ENCODE results near the gene KLK2. TPM values are rescaled to one million over a fixed set of nuclear protein-coding genes. Genes with fewer than 3 reads are reported as not detected.

The KLK2 gene
- total RNA-seq, 1 experiment from 2014 or later = not detected

DNA sequence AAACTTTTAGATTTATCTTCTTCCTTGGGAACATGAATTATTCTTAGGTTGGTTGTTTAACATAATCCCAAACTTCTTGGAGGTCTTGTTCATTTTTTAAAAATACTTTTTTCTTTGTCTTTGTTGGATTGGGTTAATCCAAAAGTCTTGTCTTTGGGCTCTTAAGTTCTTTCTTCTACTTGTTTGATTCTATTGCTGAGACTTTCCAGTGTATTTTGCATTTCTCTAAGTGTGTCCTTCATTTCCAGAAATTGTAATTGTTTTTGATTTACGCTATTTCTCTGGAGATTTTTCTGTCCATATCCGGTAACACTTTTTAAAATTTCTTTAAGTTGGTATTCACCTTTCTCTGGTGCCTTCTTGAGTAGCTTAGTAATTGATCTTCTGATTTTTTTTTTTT, 30.0 kb upstream of the KLK2 start:
- CTCF ChIA-PET = interaction anchor here (0.7 kb wide), 1 partner anchor 58 kb away, joined by 7 read pairs; no protein-coding TSS in a partner anchor
- TF ChIP-seq POLR2AphosphoS5 (IDR thresholded peaks at IDR 0.05; ENCODE audit: low read depth, low read length) = no peak
- TF ChIP-seq, protein P1, sequence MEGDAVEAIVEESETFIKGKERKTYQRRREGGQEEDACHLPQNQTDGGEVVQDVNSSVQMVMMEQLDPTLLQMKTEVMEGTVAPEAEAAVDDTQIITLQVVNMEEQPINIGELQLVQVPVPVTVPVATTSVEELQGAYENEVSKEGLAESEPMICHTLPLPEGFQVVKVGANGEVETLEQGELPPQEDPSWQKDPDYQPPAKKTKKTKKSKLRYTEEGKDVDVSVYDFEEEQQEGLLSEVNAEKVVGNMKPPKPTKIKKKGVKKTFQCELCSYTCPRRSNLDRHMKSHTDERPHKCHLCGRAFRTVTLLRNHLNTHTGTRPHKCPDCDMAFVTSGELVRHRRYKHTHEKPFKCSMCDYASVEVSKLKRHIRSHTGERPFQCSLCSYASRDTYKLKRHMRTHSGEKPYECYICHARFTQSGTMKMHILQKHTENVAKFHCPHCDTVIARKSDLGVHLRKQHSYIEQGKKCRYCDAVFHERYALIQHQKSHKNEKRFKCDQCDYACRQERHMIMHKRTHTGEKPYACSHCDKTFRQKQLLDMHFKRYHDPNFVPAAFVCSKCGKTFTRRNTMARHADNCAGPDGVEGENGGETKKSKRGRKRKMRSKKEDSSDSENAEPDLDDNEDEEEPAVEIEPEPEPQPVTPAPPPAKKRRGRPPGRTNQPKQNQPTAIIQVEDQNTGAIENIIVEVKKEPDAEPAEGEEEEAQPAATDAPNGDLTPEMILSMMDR (IDR thresholded peaks at IDR 0.05) = no peak
- TF ChIP-seq SIN3A (IDR thresholded peaks at IDR 0.05; ENCODE audit: borderline replicate concordance, insufficient read depth, low read depth, low read length) = no peak
- intact Hi-C loops (cut with micrococcal nuclease; ENCODE audit: unreplicated experiment) = no loop called here
- Histone ChIP-seq H3K27me3 (ENCODE audit: control insufficient read depth, insufficient read depth, low read length) (peaks cover 2% of the 10 kb centered on the region; the same call in 1 of the 2 replicates), H3K4me1 (ENCODE audit: control insufficient read depth, insufficient read depth, low read length) (no peaks in the 10 kb centered on the region), H3K27ac (ENCODE audit: low read length) (no peak overlapping the region), H3K4me3 (ENCODE audit: low read depth in 2 of 2, low read length in 2 of 2) (no peak overlapping the region), H3K36me3 (ENCODE audit: control insufficient read depth, insufficient read depth, low read length) (no peaks in the 10 kb centered on the region), H3K9me3 (ENCODE audit: control insufficient read depth, insufficient read depth, low read depth, low read length) (no peaks in the 10 kb centered on the region)
- BruUV-seq (replicated peaks) = no TSS peak
- in situ Hi-C loops (cut with HindIII; ENCODE audit: low pct_unique_long_range_greater_than_20kb, low sequenced_read_pairs) = no loop called here
- POLR2A ChIA-PET = no interaction called here
- DNase-seq (ENCODE audit: low read depth, low spot score) (no peak), ATAC-seq (no peak)

DNA sequence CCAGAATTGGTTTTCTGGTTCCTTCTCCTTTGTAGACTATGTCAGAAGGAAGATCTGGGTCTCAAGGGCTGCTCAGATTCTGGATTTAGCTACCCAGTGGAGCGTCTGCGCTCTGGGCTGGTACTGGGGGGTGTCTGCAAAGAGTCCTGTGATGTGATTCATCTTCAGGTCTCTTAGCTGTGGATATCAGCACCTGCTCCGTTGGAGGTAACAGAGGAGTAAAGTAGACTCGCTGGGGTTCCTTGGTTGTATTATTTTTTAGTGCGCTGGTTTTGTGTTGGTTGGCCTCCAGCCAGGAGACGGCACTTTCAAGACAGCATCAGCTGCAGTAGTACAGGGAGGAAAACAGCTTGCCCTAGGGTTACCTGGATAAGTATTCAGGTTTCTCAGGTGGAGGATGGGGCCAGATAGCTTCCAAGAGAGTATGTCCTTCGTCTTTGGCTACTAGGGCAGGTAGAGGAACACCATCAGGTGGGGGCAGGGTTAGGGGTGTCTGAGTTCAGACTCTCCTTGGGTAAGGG, 29.5 kb upstream of the KLK2 start:
- Histone ChIP-seq H3K36me3 (ENCODE audit: control insufficient read depth, insufficient read depth, low read length) (no peaks in the 10 kb centered on the region), H3K9me3 (ENCODE audit: control insufficient read depth, insufficient read depth, low read depth, low read length) (no peaks in the 10 kb centered on the region), H3K4me1 (ENCODE audit: control insufficient read depth, insufficient read depth, low read length) (no peaks in the 10 kb centered on the region), H3K27me3 (ENCODE audit: control insufficient read depth, insufficient read depth, low read length) (peaks cover 2% of the 10 kb centered on the region; the same call in 1 of the 2 replicates), H3K27ac (ENCODE audit: low read length) (no peak overlapping the region), H3K4me3 (ENCODE audit: low read depth in 2 of 2, low read length in 2 of 2) (no peak overlapping the region)
- ATAC-seq (no peak), DNase-seq (ENCODE audit: low read depth, low spot score) (no peak)
- ChIA-PET CTCF (interaction anchor here (0.7 kb wide), 1 partner anchor 57 kb away, joined by 7 read pairs; no protein-coding TSS in a partner anchor), POLR2A (no interaction called here)
- intact Hi-C loops (cut with micrococcal nuclease; ENCODE audit: unreplicated experiment) (no loop called here), in situ Hi-C loops (cut with HindIII; ENCODE audit: low pct_unique_long_range_greater_than_20kb, low sequenced_read_pairs) (no loop called here)
- BruUV-seq (replicated peaks) = no TSS peak
- TF ChIP-seq SIN3A (IDR thresholded peaks at IDR 0.05; ENCODE audit: borderline replicate concordance, insufficient read depth, low read depth, low read length) (no peak), POLR2AphosphoS5 (IDR thresholded peaks at IDR 0.05; ENCODE audit: low read depth, low read length) (no peak), TCF7L2 (IDR thresholded peaks at IDR 0.05; ENCODE audit: low read depth, low read length) (no peak)
- TF ChIP-seq, protein P2, sequence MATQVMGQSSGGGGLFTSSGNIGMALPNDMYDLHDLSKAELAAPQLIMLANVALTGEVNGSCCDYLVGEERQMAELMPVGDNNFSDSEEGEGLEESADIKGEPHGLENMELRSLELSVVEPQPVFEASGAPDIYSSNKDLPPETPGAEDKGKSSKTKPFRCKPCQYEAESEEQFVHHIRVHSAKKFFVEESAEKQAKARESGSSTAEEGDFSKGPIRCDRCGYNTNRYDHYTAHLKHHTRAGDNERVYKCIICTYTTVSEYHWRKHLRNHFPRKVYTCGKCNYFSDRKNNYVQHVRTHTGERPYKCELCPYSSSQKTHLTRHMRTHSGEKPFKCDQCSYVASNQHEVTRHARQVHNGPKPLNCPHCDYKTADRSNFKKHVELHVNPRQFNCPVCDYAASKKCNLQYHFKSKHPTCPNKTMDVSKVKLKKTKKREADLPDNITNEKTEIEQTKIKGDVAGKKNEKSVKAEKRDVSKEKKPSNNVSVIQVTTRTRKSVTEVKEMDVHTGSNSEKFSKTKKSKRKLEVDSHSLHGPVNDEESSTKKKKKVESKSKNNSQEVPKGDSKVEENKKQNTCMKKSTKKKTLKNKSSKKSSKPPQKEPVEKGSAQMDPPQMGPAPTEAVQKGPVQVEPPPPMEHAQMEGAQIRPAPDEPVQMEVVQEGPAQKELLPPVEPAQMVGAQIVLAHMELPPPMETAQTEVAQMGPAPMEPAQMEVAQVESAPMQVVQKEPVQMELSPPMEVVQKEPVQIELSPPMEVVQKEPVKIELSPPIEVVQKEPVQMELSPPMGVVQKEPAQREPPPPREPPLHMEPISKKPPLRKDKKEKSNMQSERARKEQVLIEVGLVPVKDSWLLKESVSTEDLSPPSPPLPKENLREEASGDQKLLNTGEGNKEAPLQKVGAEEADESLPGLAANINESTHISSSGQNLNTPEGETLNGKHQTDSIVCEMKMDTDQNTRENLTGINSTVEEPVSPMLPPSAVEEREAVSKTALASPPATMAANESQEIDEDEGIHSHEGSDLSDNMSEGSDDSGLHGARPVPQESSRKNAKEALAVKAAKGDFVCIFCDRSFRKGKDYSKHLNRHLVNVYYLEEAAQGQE (IDR thresholded peaks at IDR 0.05; ENCODE audit: insufficient read depth in 1 of 2, low read depth in 2 of 2, low read length in 1 of 2) = no peak
- TF ChIP-seq, protein P1 (IDR thresholded peaks at IDR 0.05) = no peak

Measured in Panc1 (cell line).